ENCODE results near the gene ERC2.

Gene ERC2

GRCh38 chr3:55538158-55538557 is 930.1 kb downstream of the ERC2 start:
- DNase-seq, result no peak

DNA sequence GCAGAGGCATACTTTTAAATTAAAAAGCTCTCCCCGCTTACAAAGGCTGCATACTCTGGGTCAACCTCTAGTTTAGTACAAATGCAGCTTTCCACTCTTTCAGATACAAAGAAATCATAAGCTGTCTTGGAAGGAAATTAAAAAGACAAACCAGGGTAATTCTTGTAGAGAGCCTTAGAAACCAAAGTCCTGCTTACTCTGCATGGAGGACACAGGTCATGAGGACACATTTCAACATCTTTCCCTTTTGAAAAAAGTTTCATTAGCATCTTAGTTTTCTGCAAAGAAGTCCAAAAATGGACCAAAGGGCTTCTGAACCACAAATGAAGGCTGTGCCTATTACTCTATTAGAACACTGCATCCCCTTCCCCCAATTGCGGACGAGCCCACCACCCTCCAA is 930.7 kb downstream of the ERC2 start:
- no peak for DNase-seq

GRCh38 chr3:55537129-55537528 is 931.1 kb downstream of the ERC2 start:
- no peak for DNase-seq

DNA sequence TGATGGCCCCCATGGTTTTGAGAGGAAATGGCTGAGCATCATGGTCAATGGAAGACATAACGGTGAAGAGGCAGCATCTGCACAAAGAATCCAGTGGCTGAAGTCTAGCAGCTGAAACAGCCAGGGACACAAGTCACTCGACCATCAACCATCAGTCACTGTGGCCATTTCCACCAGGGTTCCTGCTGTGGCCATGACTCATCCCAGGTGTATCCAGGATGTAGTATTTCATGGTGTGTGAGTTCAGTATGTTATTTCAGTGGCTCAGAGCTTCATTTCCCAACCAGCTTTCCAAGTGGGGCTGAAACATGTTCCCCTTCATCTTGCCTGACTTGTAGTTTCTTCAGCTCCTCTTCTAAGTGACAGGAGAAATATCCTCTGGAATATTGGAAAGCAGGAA is 933.4 kb downstream of the ERC2 start:
- no peak for DNase-seq

DNA sequence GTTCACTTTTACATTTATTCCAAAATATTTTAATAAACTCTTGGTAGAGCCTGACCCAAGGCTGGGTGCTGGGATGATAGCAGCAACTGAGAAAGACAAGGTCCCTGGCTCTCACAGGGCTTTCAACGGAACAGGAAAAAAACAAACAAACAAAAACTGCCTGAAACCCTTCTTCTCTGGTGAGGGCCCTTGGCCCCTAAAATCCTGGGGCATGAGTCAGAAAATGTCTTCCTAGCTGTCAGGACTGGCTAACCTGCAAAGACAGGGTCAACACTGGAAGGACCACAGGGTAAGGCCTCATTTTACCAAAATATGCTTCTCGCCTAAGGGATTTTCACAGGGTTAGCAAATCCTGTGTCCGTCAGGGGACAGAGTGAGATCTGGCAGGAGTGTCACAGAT is 935.5 kb downstream of the ERC2 start:
- no peak for DNase-seq

- no peak for DNase-seq
Measured at GRCh38 chr3:55531321-55531720, 936.9 kb downstream of the ERC2 start.

GRCh38 chr3:55527361-55527760 is 940.9 kb downstream of the ERC2 start:
- no peak for DNase-seq

GRCh38 chr3:55526332-55527030 is 941.8 kb downstream of the ERC2 start:
- no peak for DNase-seq

- DNase-seq, result no peak
Measured at GRCh38 chr3:55525436-55525835, 942.8 kb downstream of the ERC2 start.

GRCh38 chr3:55524565-55525244 is 943.6 kb downstream of the ERC2 start:
- DNase-seq, result peak; percentile 90

- DNase-seq, result no peak
Measured at GRCh38 chr3:55523471-55523870, 944.8 kb downstream of the ERC2 start.

DNA sequence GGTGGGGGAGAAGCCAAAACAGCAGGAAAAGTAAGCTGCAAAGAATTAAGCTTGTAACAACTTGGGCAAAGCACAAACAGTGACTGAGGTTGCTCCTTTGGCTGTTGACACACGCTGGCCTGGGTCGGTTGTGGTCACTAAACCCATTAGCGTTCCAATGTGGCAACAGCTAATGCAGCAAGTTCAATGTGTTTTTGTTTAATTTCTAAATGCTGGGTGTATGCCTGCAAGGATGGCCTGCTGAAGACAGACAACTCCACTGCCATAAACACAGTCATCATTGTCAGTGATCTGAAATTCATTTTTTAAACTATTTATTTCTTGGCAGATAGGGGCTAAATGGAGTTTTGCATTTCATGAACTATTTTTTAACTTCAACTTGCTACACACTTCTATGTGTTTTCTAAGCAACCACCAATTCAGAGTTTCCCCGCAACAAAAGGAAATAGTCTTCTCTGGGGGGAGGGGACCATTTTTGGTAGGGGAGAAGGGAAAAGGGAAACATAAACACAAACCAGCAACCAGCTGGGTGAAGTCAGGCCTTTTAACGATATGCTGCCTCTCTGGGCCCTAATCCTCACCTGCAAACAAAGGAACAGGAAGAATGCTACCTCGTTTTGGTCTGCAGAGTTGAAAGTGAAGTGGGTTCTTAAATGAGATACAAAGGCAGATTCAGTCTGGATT is 946.4 kb downstream of the ERC2 start:
- DNase-seq, result peak; percentile 89

GRCh38 chr3:55521064-55521737 is 947.1 kb downstream of the ERC2 start:
- no peak for DNase-seq

DNA sequence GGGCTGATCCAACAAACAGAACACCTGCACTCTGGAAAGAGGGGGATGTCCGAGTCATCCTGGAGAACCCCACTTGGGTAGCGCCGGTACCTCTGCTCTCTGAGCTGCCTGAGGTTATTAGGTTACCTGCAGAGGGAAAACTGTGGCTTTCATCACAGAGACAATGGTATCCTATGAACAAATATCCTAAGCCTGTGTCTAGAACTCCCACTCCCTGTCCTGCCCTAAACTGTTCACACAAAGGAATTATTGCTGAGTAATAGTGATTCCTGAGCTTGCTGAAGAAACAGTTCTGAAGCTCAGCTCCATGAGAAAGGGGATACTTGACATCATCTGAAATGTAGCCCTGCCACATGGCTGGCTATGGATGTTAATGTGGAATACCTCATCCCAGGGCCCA is 949.2 kb downstream of the ERC2 start:
- DNase-seq, result peak; percentile 79

DNA sequence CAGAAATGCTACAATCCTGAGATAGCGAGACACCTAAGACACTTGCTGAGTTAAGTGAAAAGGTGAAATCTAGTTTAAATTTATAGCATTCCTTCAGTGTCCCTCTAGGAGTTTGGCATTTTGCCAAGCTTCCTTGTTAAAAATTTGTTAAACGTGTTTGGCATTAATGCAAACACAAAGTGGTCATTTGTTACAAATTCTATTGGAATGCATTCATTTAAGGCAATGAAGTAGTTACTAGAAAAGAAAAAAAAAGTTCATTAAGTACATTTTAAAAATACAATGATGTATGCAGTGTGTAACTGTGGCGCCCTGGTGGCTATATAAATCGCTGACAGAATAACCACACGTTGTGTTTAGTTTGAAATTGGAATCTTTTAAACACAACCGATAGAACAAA is 949.8 kb downstream of the ERC2 start:
- DNase-seq, result peak; percentile 77

- DNase-seq, result no peak
Measured at GRCh38 chr3:55516392-55517030, 951.8 kb downstream of the ERC2 start.

- DNase-seq, result no peak
Measured at GRCh38 chr3:55515550-55516246, 952.6 kb downstream of the ERC2 start.

- no peak for DNase-seq
Measured at GRCh38 chr3:55514962-55515361, 953.3 kb downstream of the ERC2 start.

DNA sequence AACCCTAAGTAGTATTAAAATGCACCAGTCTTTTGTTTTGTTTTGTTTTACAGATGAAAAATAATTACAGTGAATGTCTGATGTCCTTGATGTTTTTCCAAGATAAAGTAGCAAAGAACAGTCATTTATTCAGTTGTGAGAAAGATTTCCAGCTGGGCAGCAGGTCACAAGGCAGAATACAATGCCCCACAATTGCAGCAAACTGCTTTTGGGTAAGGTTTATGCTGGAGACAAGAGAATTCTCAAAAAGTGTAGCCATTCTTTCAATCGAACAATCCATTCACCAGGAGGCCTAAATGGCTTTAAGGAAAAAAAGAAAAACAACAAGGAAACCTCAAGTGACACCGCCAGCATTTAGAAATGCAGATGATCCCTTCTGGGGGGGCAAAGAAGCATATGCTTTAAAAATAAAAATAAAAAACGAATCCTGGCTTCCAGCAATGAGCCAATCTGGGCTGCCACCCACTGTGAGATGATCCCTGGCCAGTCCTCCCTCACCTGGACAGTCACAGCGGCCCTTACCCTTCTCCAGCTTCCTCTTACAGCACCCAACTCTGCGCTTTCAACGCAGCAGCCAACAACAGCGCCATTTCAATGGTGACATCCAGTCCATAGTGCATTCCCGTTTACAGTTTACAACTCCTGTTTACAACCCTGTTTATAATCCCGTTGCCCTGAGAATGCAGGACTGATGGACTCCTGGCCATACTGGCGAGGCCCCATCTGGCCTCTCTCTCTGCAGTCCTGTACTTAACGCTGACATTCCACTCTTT is 955.5 kb downstream of the ERC2 start:
- DNase-seq, result no peak

GRCh38 chr3:55511895-55512570 is 956.2 kb downstream of the ERC2 start:
- peak; percentile 82 for DNase-seq

GRCh38 chr3:55508335-55508734 is 959.9 kb downstream of the ERC2 start:
- DNase-seq, result no peak

Measured in fibroblast of skin of abdomen (primary cell).